Muscle layer of colon (tissue), 2 donors: ENCODE measurements around the gene FBN1.

Experiments used
- H3K27ac ChIP-seq: one replicate; pipeline ENCODE4 v1.7.0; 2013; ENCODE audit warnings: low read depth, mild to moderate bottlenecking, low read length, moderate library complexity
- H3K27me3 ChIP-seq, 2 donors: one replicate each; pipeline ENCODE4 v1.7.0; 2013; ENCODE audit warnings: low read length in 2 of 2, mild to moderate bottlenecking in 2 of 2; ENCODE audit not compliant: insufficient read depth in 2 of 2, control insufficient read depth in 1 of 2
- H3K36me3 ChIP-seq: one replicate; pipeline ENCODE4 v1.7.0; 2013; ENCODE audit warnings: mild to moderate bottlenecking, low read length; ENCODE audit not compliant: insufficient read depth
- H3K4me1 ChIP-seq: one replicate; pipeline ENCODE4 v1.7.0; 2013; ENCODE audit warnings: mild to moderate bottlenecking, low read length; ENCODE audit not compliant: insufficient read depth
- H3K4me3 ChIP-seq, 2 donors: one replicate each; pipeline ENCODE4 v1.7.0; 2013; ENCODE audit warnings: low read length in 2 of 2, low read depth in 1 of 2, mild to moderate bottlenecking in 1 of 2, moderate library complexity in 1 of 2
- H3K9ac ChIP-seq: one replicate; pipeline ENCODE4 v1.7.0; 2013; ENCODE audit warnings: low read length
- H3K9me3 ChIP-seq: one replicate; pipeline ENCODE4 v1.7.0; 2013; ENCODE audit warnings: mild to moderate bottlenecking, low read length
- donor health status: abdominal sarcoma.
- donor health status: Adenocarcinoma of cecum.

FBN1 gene

GRCh38 chr15:48435321-48435720 is 210.2 kb downstream of the FBN1 start:
- Histone ChIP-seq H3K9ac (no peak overlapping the region), H3K27ac (no peak overlapping the region), H3K36me3 (peaks cover 28% of the 10 kb centered on the region), H3K9me3 (no peaks in the 10 kb centered on the region), H3K4me1 (no peaks in the 10 kb centered on the region), H3K4me3 (no peak overlapping the region), H3K27me3 (no peaks in the 10 kb centered on the region)

GRCh38 chr15:48433226-48433886 is 212.2 kb downstream of the FBN1 start:
- Histone ChIP-seq H3K9ac (no peak overlapping the region), H3K36me3 (peaks cover 33% of the 10 kb centered on the region), H3K9me3 (no peaks in the 10 kb centered on the region), H3K27ac (no peak overlapping the region), H3K27me3 (no peaks in the 10 kb centered on the region), H3K4me1 (no peaks in the 10 kb centered on the region), H3K4me3 (no peak overlapping the region)

- Histone ChIP-seq H3K9me3 (no peaks in the 10 kb centered on the region), H3K36me3 (peaks cover 33% of the 10 kb centered on the region), H3K9ac (no peak overlapping the region), H3K4me3 (no peak overlapping the region), H3K27me3 (no peaks in the 10 kb centered on the region), H3K27ac (no peak overlapping the region), H3K4me1 (no peaks in the 10 kb centered on the region)
Observed at GRCh38 chr15:48432688-48433087, 212.8 kb downstream of the FBN1 start.

- H3K36me3 ChIP-seq: peaks cover 16% of the 10 kb centered on the region
- no peaks in the 10 kb centered on the region for H3K27me3 ChIP-seq
- no peak overlapping the region for H3K27ac ChIP-seq
- H3K4me3 ChIP-seq: no peak overlapping the region
- H3K4me1 ChIP-seq: no peaks in the 10 kb centered on the region
- no peaks in the 10 kb centered on the region for H3K9me3 ChIP-seq
- no peak overlapping the region for H3K9ac ChIP-seq
Observed at GRCh38 chr15:48427960-48428547, 217.5 kb downstream of the FBN1 start.

GRCh38 chr15:48427479-48427878 is 218.0 kb downstream of the FBN1 start:
- H3K27ac ChIP-seq: no peak overlapping the region
- H3K27me3 ChIP-seq: no peaks in the 10 kb centered on the region
- no peaks in the 10 kb centered on the region for H3K4me1 ChIP-seq
- H3K9me3 ChIP-seq: no peaks in the 10 kb centered on the region
- peaks cover 16% of the 10 kb centered on the region for H3K36me3 ChIP-seq
- H3K9ac ChIP-seq: no peak overlapping the region
- H3K4me3 ChIP-seq: no peak overlapping the region

- Histone ChIP-seq H3K4me3 (no peak overlapping the region), H3K27me3 (no peaks in the 10 kb centered on the region), H3K36me3 (peaks cover 16% of the 10 kb centered on the region), H3K9me3 (no peaks in the 10 kb centered on the region), H3K9ac (no peak overlapping the region), H3K4me1 (no peaks in the 10 kb centered on the region), H3K27ac (no peak overlapping the region)
Observed at GRCh38 chr15:48426941-48427340, 218.6 kb downstream of the FBN1 start.

- no peak overlapping the region for H3K27ac ChIP-seq
- H3K36me3 ChIP-seq: peaks cover 24% of the 10 kb centered on the region
- H3K4me1 ChIP-seq: no peaks in the 10 kb centered on the region
- H3K27me3 ChIP-seq: no peaks in the 10 kb centered on the region
- H3K9ac ChIP-seq: no peak overlapping the region
- H3K9me3 ChIP-seq: no peaks in the 10 kb centered on the region
- no peak overlapping the region for H3K4me3 ChIP-seq
Observed at GRCh38 chr15:48426044-48426443, 219.5 kb downstream of the FBN1 start.

- Histone ChIP-seq H3K4me3 (no peak overlapping the region), H3K9me3 (no peaks in the 10 kb centered on the region), H3K4me1 (no peaks in the 10 kb centered on the region), H3K36me3 (peaks cover 24% of the 10 kb centered on the region), H3K27me3 (no peaks in the 10 kb centered on the region), H3K9ac (no peak overlapping the region), H3K27ac (no peak overlapping the region)
Observed at GRCh38 chr15:48425051-48425450, 220.5 kb downstream of the FBN1 start.

- H3K27me3 ChIP-seq: no peaks in the 10 kb centered on the region
- no peak overlapping the region for H3K9ac ChIP-seq
- H3K36me3 ChIP-seq: peaks cover 25% of the 10 kb centered on the region
- no peak overlapping the region for H3K4me3 ChIP-seq
- H3K27ac ChIP-seq: no peak overlapping the region
- H3K9me3 ChIP-seq: no peaks in the 10 kb centered on the region
- H3K4me1 ChIP-seq: no peaks in the 10 kb centered on the region
Observed at GRCh38 chr15:48423896-48424475, 221.5 kb downstream of the FBN1 start.

GRCh38 chr15:48423342-48423741 is 222.2 kb downstream of the FBN1 start:
- Histone ChIP-seq H3K36me3 (peaks cover 31% of the 10 kb centered on the region), H3K27me3 (no peaks in the 10 kb centered on the region), H3K4me1 (no peaks in the 10 kb centered on the region), H3K27ac (no peak overlapping the region), H3K4me3 (no peak overlapping the region), H3K9ac (no peak overlapping the region), H3K9me3 (no peaks in the 10 kb centered on the region)

GRCh38 chr15:48422401-48422800 is 223.1 kb downstream of the FBN1 start:
- Histone ChIP-seq H3K9ac (no peak overlapping the region), H3K36me3 (peaks cover 31% of the 10 kb centered on the region), H3K27me3 (no peaks in the 10 kb centered on the region), H3K4me3 (no peak overlapping the region), H3K4me1 (no peaks in the 10 kb centered on the region), H3K27ac (no peak overlapping the region), H3K9me3 (no peaks in the 10 kb centered on the region)

- Histone ChIP-seq H3K27ac (no peak overlapping the region), H3K9me3 (no peaks in the 10 kb centered on the region), H3K9ac (no peak overlapping the region), H3K27me3 (no peaks in the 10 kb centered on the region), H3K4me3 (no peak overlapping the region), H3K36me3 (peaks cover 31% of the 10 kb centered on the region), H3K4me1 (no peaks in the 10 kb centered on the region)
Observed at GRCh38 chr15:48421362-48421761, 224.1 kb downstream of the FBN1 start.
